Upper lobe of left lung (tissue), 4 donors: ENCODE data around the gene PLSCR3.

Experiments used
- CTCF ChIP-seq, 6 experiments: fragments of 450-650 bp in 4 of 6; fragments of 200-600 bp in 2 of 6; sonication (generic) in 2 of 6; IDR thresholded peaks; one replicate each; pipeline ENCODE4 v1.5.1; 2016 to 2019; ENCODE audit warnings: antibody characterized with exemption in 6 of 6
- POLR2A ChIP-seq, 4 donors: fragments of 450-650 bp; IDR thresholded peaks; one replicate each; pipeline ENCODE4 v1.5.1; 2016 to 2017; ENCODE audit warnings: antibody characterized with exemption in 4 of 4, mild to moderate bottlenecking in 2 of 4

GRCh38 chr17:7411427-7411750 is 17.1 kb upstream of the PLSCR3 start:
- no peak for TF ChIP-seq CTCF (IDR thresholded peaks at IDR 0.05)
- no peak for TF ChIP-seq POLR2A (IDR thresholded peaks at IDR 0.05)
